ENCODE measurements around the gene SLC16A3.

DNA sequence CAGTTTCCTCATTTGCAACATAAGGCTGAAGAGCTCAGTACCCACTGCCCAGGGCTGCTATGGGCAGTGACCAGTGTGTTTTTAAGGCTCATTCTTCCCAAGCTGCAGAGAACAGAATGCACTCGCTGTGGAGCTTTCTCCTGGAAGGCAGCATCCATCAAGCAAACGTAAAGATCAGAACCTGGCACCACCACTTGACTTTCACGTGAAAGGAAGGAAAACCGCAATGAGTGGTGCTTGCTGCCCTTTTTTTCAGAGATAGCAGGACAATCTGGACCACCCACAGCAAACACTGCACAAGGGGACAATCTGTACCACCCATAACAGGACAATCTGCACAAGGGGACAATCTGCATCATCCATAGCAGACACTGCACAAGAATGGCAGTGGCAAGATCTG lies 33.5 kb downstream of the SLC16A3 start:
- TF ChIP-seq ZFP30 (CRISPR knock-in tag; IDR thresholded peaks at IDR 0.05) (no peak), ZFP3 (CRISPR knock-in tag; IDR thresholded peaks at IDR 0.05) (no peak), BACH2 (CRISPR knock-in tag; IDR thresholded peaks at IDR 0.05; ENCODE audit: borderline replicate concordance) (no peak), TCF4 (CRISPR knock-in tag; IDR thresholded peaks at IDR 0.05; ENCODE audit: borderline replicate concordance) (no peak), OSR1 (CRISPR knock-in tag; IDR thresholded peaks at IDR 0.05) (no peak), RARB (CRISPR knock-in tag; IDR thresholded peaks at IDR 0.05) (no peak), ARNTL (CRISPR knock-in tag; IDR thresholded peaks at IDR 0.05; ENCODE audit: borderline replicate concordance, low read depth) (no peak), TOX (CRISPR knock-in tag; IDR thresholded peaks at IDR 0.05; ENCODE audit: borderline replicate concordance) (no peak), ZC3H10 (CRISPR knock-in tag; IDR thresholded peaks at IDR 0.05) (no peak), CSDC2 (CRISPR knock-in tag; IDR thresholded peaks at IDR 0.05) (no peak), GLIS3 (CRISPR knock-in tag; IDR thresholded peaks at IDR 0.05) (no peak)
- TF ChIP-seq, protein P1, sequence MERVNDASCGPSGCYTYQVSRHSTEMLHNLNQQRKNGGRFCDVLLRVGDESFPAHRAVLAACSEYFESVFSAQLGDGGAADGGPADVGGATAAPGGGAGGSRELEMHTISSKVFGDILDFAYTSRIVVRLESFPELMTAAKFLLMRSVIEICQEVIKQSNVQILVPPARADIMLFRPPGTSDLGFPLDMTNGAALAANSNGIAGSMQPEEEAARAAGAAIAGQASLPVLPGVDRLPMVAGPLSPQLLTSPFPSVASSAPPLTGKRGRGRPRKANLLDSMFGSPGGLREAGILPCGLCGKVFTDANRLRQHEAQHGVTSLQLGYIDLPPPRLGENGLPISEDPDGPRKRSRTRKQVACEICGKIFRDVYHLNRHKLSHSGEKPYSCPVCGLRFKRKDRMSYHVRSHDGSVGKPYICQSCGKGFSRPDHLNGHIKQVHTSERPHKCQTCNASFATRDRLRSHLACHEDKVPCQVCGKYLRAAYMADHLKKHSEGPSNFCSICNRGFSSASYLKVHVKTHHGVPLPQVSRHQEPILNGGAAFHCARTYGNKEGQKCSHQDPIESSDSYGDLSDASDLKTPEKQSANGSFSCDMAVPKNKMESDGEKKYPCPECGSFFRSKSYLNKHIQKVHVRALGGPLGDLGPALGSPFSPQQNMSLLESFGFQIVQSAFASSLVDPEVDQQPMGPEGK (CRISPR knock-in tag; IDR thresholded peaks at IDR 0.05; ENCODE audit: borderline replicate concordance): no peak
- TF ChIP-seq, protein P2, sequence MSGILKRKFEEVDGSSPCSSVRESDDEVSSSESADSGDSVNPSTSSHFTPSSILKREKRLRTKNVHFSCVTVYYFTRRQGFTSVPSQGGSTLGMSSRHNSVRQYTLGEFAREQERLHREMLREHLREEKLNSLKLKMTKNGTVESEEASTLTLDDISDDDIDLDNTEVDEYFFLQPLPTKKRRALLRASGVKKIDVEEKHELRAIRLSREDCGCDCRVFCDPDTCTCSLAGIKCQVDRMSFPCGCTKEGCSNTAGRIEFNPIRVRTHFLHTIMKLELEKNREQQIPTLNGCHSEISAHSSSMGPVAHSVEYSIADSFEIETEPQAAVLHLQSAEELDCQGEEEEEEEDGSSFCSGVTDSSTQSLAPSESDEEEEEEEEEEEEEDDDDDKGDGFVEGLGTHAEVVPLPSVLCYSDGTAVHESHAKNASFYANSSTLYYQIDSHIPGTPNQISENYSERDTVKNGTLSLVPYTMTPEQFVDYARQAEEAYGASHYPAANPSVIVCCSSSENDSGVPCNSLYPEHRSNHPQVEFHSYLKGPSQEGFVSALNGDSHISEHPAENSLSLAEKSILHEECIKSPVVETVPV (CRISPR knock-in tag; IDR thresholded peaks at IDR 0.05): no peak
- TF ChIP-seq, protein P3, sequence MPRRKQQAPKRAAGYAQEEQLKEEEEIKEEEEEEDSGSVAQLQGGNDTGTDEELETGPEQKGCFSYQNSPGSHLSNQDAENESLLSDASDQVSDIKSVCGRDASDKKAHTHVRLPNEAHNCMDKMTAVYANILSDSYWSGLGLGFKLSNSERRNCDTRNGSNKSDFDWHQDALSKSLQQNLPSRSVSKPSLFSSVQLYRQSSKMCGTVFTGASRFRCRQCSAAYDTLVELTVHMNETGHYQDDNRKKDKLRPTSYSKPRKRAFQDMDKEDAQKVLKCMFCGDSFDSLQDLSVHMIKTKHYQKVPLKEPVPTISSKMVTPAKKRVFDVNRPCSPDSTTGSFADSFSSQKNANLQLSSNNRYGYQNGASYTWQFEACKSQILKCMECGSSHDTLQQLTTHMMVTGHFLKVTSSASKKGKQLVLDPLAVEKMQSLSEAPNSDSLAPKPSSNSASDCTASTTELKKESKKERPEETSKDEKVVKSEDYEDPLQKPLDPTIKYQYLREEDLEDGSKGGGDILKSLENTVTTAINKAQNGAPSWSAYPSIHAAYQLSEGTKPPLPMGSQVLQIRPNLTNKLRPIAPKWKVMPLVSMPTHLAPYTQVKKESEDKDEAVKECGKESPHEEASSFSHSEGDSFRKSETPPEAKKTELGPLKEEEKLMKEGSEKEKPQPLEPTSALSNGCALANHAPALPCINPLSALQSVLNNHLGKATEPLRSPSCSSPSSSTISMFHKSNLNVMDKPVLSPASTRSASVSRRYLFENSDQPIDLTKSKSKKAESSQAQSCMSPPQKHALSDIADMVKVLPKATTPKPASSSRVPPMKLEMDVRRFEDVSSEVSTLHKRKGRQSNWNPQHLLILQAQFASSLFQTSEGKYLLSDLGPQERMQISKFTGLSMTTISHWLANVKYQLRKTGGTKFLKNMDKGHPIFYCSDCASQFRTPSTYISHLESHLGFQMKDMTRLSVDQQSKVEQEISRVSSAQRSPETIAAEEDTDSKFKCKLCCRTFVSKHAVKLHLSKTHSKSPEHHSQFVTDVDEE (CRISPR knock-in tag; IDR thresholded peaks at IDR 0.05): no peak
